ENCODE measurements around the gene ANGPT4.

The ANGPT4 gene

GRCh38 chr20:951384-952169, 35.4 kb upstream of the ANGPT4 start:
- DNase-seq (ENCODE audit: low spot score in 2 of 2) (no peak), ATAC-seq (ENCODE audit: low read depth) (no peak)
- Mint-ChIP-seq H3K4me1 (peaks cover 3% of the 10 kb centered on the region), H3K9me3 (peaks cover 7% of the 10 kb centered on the region), H3K36me3 (no peaks in the 10 kb centered on the region), H3K27ac (no peak overlapping the region), H3K27me3 (peaks cover 35% of the 10 kb centered on the region), H3K4me3 (no peak overlapping the region)

- Mint-ChIP-seq H3K9me3 (peaks cover 7% of the 10 kb centered on the region), H3K4me3 (no peak overlapping the region), H3K4me1 (no peaks in the 10 kb centered on the region), H3K36me3 (no peaks in the 10 kb centered on the region), H3K27me3 (peaks cover 34% of the 10 kb centered on the region), H3K27ac (no peak overlapping the region)
- ATAC-seq (ENCODE audit: low read depth) (no peak), DNase-seq (ENCODE audit: low spot score in 2 of 2) (no peak)
Measured at GRCh38 chr20:949717-950116, 33.6 kb upstream of the ANGPT4 start.

- DNase-seq (ENCODE audit: low spot score in 2 of 2) (no peak), ATAC-seq (ENCODE audit: low read depth) (no peak)
- no peaks in the 10 kb centered on the region for H3K4me1 Mint-ChIP-seq
- H3K27ac Mint-ChIP-seq = no peak overlapping the region
- H3K4me3 Mint-ChIP-seq = no peak overlapping the region
- peaks cover 27% of the 10 kb centered on the region for H3K27me3 Mint-ChIP-seq
- no peaks in the 10 kb centered on the region for H3K36me3 Mint-ChIP-seq
- peaks cover 7% of the 10 kb centered on the region for H3K9me3 Mint-ChIP-seq
Measured at GRCh38 chr20:946826-947225, 30.7 kb upstream of the ANGPT4 start.

GRCh38 chr20:945841-946240, 29.7 kb upstream of the ANGPT4 start:
- Mint-ChIP-seq H3K27me3 (peaks cover 24% of the 10 kb centered on the region), H3K36me3 (no peaks in the 10 kb centered on the region), H3K4me1 (no peaks in the 10 kb centered on the region), H3K4me3 (no peak overlapping the region), H3K9me3 (peaks cover 7% of the 10 kb centered on the region), H3K27ac (no peak overlapping the region)
- DNase-seq (ENCODE audit: low spot score in 2 of 2) (no peak), ATAC-seq (ENCODE audit: low read depth) (no peak)

GRCh38 chr20:944774-945410, 28.8 kb upstream of the ANGPT4 start:
- Mint-ChIP-seq H3K9me3 (peaks cover 7% of the 10 kb centered on the region), H3K27me3 (peaks cover 22% of the 10 kb centered on the region), H3K27ac (no peak overlapping the region), H3K4me3 (no peak overlapping the region), H3K36me3 (no peaks in the 10 kb centered on the region), H3K4me1 (no peaks in the 10 kb centered on the region)
- no peak for ATAC-seq (ENCODE audit: low read depth)
- DNase-seq (ENCODE audit: low spot score in 2 of 2) = no peak

- ATAC-seq (ENCODE audit: low read depth) (no peak), DNase-seq (ENCODE audit: low spot score in 2 of 2) (no peak)
- Mint-ChIP-seq H3K27me3 (peaks cover 19% of the 10 kb centered on the region), H3K9me3 (peaks cover 6% of the 10 kb centered on the region), H3K27ac (no peak overlapping the region), H3K36me3 (no peaks in the 10 kb centered on the region), H3K4me1 (no peaks in the 10 kb centered on the region), H3K4me3 (no peak overlapping the region)
Measured at GRCh38 chr20:944148-944547, 28.0 kb upstream of the ANGPT4 start.

GRCh38 chr20:942611-943010, 26.5 kb upstream of the ANGPT4 start:
- no peaks in the 10 kb centered on the region for H3K9me3 Mint-ChIP-seq
- H3K4me3 Mint-ChIP-seq = no peak overlapping the region
- H3K27me3 Mint-ChIP-seq = peaks cover 20% of the 10 kb centered on the region
- no peaks in the 10 kb centered on the region for H3K4me1 Mint-ChIP-seq
- ATAC-seq (ENCODE audit: low read depth) = no peak
- no peak for DNase-seq (ENCODE audit: low spot score in 2 of 2)
- no peak overlapping the region for H3K27ac Mint-ChIP-seq
- no peaks in the 10 kb centered on the region for H3K36me3 Mint-ChIP-seq

GRCh38 chr20:940926-941325, 24.8 kb upstream of the ANGPT4 start:
- H3K36me3 Mint-ChIP-seq = no peaks in the 10 kb centered on the region
- no peak overlapping the region for H3K27ac Mint-ChIP-seq
- H3K4me1 Mint-ChIP-seq = no peaks in the 10 kb centered on the region

GRCh38 chr20:939606-940005, 23.5 kb upstream of the ANGPT4 start:
- no peak overlapping the region for H3K4me3 Mint-ChIP-seq
- no peaks in the 10 kb centered on the region for H3K9me3 Mint-ChIP-seq
- ATAC-seq (ENCODE audit: low read depth) (no peak), DNase-seq (ENCODE audit: low spot score in 2 of 2) (no peak)
- no peaks in the 10 kb centered on the region for H3K4me1 Mint-ChIP-seq
- no peak overlapping the region for H3K27ac Mint-ChIP-seq
- H3K27me3 Mint-ChIP-seq = peaks cover 9% of the 10 kb centered on the region
- H3K36me3 Mint-ChIP-seq = no peaks in the 10 kb centered on the region

More at GRCh38 chr20:940926-941325, 24.8 kb upstream of the ANGPT4 start:
- no peak overlapping the region for H3K4me3 Mint-ChIP-seq
- ATAC-seq (ENCODE audit: low read depth) (no peak), DNase-seq (ENCODE audit: low spot score in 2 of 2) (no peak)
- H3K27me3 Mint-ChIP-seq = peaks cover 11% of the 10 kb centered on the region
- no peaks in the 10 kb centered on the region for H3K9me3 Mint-ChIP-seq

GRCh38 chr20:934186-934840, 18.2 kb upstream of the ANGPT4 start:
- no peak for ATAC-seq (ENCODE audit: low read depth)
- Mint-ChIP-seq H3K36me3 (peaks cover 2% of the 10 kb centered on the region), H3K4me1 (no peaks in the 10 kb centered on the region), H3K4me3 (no peak overlapping the region), H3K9me3 (peaks cover 11% of the 10 kb centered on the region), H3K27ac (no peak overlapping the region), H3K27me3 (peaks cover 9% of the 10 kb centered on the region)
- no peak for DNase-seq (ENCODE audit: low spot score in 2 of 2)

- no peak for ATAC-seq (ENCODE audit: low read depth)
- Mint-ChIP-seq H3K4me1 (no peaks in the 10 kb centered on the region), H3K27ac (no peak overlapping the region), H3K9me3 (peaks cover 11% of the 10 kb centered on the region), H3K27me3 (peaks cover 6% of the 10 kb centered on the region), H3K4me3 (no peak overlapping the region), H3K36me3 (peaks cover 2% of the 10 kb centered on the region)
- DNase-seq (ENCODE audit: low spot score in 2 of 2) = no peak
Measured at GRCh38 chr20:933029-933428, 16.9 kb upstream of the ANGPT4 start.

- peaks cover 11% of the 10 kb centered on the region for H3K9me3 Mint-ChIP-seq
- ATAC-seq (ENCODE audit: low read depth) (no peak), DNase-seq (ENCODE audit: low spot score in 2 of 2) (no peak)
- H3K4me3 Mint-ChIP-seq = no peak overlapping the region
- H3K27ac Mint-ChIP-seq = no peak overlapping the region
- peaks cover 11% of the 10 kb centered on the region for H3K27me3 Mint-ChIP-seq
- no peaks in the 10 kb centered on the region for H3K4me1 Mint-ChIP-seq
- H3K36me3 Mint-ChIP-seq = peaks cover 2% of the 10 kb centered on the region
Measured at GRCh38 chr20:931401-931800, 15.3 kb upstream of the ANGPT4 start.

- H3K27me3 Mint-ChIP-seq = peaks cover 13% of the 10 kb centered on the region
Measured at GRCh38 chr20:926670-927069, 10.5 kb upstream of the ANGPT4 start.

GRCh38 chr20:925516-925915, 9.4 kb upstream of the ANGPT4 start:
- Mint-ChIP-seq H3K36me3 (no peaks in the 10 kb centered on the region), H3K27me3 (peaks cover 14% of the 10 kb centered on the region), H3K27ac (no peak overlapping the region), H3K4me3 (no peak overlapping the region), H3K9me3 (no peaks in the 10 kb centered on the region), H3K4me1 (no peaks in the 10 kb centered on the region)
- DNase-seq (ENCODE audit: low spot score in 2 of 2) (no peak), ATAC-seq (ENCODE audit: low read depth) (no peak)

More at GRCh38 chr20:926670-927069, 10.5 kb upstream of the ANGPT4 start:
- ATAC-seq (ENCODE audit: low read depth) = no peak
- H3K4me3 Mint-ChIP-seq = no peak overlapping the region
- DNase-seq (ENCODE audit: low spot score in 2 of 2) = no peak
- peaks cover 7% of the 10 kb centered on the region for H3K9me3 Mint-ChIP-seq
- H3K36me3 Mint-ChIP-seq = no peaks in the 10 kb centered on the region
- no peak overlapping the region for H3K27ac Mint-ChIP-seq
- no peaks in the 10 kb centered on the region for H3K4me1 Mint-ChIP-seq

All from memory B cell (primary cell).